Breast epithelium (tissue), 3 donors: Measurements from ENCODE around the gene ACOX3.

Experiments
- CTCF ChIP-seq, 3 donors: fragments of 450-650 bp; IDR thresholded peaks; one replicate each; pipeline ENCODE4 v1.5.1; 2016 to 2017; ENCODE audit warnings: antibody characterized with exemption in 3 of 3, mild to moderate bottlenecking in 3 of 3, moderate library complexity in 3 of 3
- POLR2A ChIP-seq: fragments of 450-650 bp; IDR thresholded peaks from one replicate; pipeline ENCODE4 v1.6.1; 2016; ENCODE audit warnings: antibody characterized with exemption, mild to moderate bottlenecking, moderate library complexity

DNA sequence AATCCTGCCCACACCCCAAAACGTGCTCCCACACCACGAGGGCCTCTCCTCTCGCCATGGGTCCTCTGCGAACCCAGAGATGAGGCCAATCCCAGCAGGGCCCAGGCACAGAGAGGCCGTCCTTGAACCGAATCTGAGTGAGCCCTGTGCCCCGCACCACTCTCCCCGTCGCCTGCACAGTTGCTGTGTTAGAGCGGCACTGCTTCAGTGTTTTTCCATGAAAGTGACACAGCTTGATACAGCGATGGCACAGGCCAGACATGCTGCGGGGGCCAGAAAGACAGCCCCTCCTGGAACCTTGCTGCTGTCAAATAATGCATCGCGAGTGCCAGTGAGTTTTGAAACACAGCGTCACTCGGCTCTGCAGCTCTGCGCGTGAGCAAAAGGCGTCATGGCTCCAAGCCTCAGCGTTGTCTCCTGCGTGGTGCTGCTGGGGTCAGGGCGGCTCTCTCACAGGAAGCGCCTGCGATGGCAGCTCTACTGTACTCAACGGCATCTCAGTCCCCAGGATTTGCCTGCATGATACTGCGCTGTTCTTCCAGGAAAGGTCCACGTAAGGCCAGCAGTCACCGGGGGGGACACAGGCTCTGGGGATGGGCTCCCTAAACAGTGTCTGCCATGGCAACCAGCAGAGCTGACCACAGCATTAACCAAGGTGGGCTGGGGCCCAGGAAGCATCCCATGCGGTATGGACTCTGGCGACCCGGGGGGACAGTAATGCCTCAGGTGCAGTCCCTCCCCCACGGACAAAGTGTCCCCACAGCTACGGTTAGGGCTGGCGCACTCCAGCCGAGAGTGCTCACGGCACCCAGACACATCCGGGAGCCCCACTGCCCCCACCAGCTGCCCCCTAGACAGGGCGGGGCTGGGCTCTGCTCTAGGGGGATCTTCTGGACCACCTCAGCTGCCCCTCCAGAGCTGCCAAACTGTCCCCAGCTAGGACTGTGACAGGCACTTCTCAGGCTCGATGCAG, 63.1 kb downstream of the ACOX3 start:
- TF ChIP-seq CTCF (IDR thresholded peaks at IDR 0.05) (no peak), POLR2A (no peak)
